Stimulated activated CD4-positive, alpha-beta T cell treated with anti-CD3 and anti-CD28 coated beads, Interleukin-15, amount 100 ng/mL, for 24 hours (primary cell): ENCODE results near the gene STK39.

ENCODE experiments used
- DNase-seq: peaks from one replicate; pipeline ENCODE4 v3.0.0-alpha.2; 2020

Gene STK39

DNA sequence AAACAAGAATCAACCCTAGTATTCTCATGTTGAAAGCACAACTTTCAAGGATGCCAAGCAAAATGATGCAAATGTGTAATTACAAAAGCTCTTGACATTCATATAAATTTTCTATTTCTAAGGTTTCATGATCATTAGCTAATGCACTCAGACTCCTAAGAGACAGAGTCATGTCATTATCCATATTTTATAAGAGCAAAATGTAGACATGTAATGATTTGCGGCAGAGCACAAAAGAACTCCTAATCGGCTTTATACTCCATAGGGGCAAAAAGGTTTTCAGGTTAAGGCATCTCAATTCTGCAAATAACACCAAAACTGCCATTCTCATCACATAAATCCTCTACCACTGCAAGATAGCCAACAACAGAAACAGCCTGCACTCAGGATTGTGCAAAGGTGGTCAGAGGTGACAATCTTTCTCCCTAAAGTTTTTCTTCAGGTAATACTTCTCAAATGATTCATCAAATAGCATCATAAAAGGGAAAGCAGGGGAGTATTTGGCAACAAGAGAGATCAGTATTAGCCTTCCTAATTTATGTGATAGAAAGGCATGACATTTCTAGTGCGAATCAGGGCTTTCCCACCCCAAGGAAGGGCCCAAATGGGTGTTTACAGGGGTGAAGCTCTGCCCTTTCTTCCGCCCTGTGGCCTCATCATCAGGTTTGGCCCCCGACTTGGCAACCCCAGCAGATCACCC, 64.7 kb downstream of the STK39 start:
- no peak for DNase-seq

DNA sequence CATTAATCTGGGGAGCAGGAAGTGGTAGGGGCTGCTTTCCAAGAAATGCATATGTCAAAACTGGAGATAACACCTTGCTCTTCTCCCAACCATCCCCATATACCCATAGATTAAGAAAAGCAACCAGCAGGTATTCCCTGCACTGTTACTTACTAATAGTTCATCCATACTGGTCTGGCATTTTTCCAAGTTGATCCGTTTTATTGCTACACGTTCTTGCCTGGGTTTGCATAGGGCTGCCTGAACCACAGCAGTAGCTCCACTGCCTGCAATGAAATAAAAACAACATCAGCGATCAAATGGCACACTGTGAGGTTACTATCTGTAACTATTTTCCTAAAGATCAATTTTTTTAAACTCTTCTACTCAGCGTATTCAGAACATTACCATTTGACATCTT, 65.6 kb downstream of the STK39 start:
- no peak for DNase-seq

DNA sequence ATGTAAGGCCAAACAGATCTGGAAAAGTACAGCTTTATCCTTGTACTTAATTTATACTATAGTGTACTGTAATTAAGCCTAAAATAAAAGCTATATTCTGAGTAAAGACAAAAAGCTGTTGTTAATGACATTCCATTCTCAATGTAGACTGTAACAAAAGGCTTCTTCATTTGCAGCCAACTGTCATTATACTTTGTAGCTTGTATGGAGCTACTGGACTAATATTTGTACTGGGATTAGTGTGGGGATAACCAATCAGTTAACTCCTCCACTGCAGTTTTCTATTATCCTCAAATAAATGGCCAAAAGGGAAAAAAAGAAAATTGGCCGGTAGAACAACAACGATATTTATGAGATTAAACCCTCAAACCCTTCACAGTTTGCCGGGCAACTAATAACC, 66.5 kb downstream of the STK39 start:
- no peak for DNase-seq

DNA sequence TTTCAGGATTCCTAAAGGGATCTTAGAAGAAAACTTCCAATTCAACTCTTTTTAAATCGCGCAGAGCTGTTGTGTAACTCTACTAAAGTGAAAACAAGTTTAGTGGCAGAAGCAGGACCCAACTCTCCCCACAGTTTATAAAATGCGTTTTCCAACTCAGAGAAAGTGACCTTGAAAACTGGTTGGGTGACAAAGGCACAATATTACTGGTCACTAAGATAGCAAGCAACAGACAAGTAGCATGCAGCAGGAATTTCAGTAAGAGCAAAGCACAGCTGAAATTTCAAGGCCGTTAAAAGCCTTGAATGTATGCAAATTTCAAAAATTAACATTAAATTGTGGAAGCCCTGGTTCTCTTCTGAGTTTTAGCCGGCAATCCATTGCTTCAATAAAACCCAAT, 66.9 kb downstream of the STK39 start:
- no peak for DNase-seq

DNA sequence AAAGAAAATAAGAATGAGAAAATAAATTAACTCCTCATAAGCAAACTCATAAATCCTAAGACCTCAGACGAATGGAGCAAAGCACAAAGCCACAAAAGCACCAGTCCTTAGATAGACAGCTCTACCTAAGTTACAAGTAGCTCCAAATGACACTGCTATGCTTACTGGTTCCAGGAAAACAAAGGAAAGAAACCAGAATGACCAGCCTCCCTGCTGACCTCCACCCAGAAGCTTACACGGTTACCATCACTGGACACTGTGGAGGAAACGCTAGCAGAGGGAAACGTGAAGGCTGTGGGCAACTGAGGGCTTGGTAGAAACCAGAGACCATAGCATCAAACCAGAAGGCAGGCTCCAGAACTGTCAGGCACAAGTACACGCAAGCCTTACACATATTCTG, 67.8 kb downstream of the STK39 start:
- DNase-seq, result no peak

DNA sequence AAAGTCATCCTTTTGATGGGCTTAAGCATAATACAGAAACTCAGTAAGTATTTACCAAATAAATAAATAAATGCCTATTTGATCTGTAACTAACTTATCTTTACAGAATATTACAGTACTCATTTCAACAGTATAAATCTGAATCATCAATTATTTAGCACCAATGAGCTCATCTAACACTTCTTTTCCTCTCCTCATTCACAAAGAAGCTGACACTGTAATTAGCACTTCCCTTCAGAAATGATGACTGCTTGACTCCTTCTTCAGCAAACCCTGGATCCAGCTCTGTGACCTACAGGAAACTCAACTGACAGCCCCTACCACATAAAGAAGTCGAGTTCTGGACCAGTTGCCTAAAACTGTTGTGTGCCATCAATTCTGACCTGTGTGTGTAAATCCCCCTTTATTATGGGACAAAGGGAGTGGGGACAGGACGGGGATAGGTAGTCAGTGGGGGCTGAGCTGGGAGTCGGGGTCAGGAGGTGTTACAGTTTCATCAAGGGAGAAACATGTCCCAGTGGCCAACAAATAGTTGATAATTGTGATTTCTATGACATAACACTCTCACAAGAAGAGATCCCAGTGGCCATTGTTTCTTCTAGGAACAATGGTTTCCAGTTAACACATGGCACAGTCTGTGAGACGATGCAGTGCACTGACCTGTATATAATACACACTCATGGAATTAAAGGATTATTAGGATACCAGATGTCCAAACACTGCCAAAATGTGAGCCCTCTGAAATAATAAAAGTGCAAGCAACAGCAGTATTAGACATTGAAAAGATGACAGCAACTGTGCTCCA, 68.7 kb downstream of the STK39 start:
- DNase-seq, result no peak

DNA sequence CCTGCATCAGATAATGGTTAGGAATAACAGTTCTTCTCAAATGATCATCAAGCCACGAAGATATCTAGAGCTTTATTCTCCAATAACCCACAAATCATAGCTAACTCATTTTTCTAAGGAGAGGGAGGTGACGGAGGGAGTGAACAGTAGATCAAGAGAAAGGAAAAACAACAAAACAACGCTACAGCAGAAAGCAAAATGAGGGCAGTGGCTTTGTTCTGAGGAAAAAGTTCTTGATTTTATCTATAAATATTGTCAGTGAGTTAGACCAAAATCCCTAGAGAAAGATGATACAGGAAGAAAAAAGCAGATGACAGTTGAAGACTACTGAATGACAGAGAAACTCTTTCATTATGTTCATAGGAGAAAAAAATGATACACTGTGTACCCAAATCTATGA, 71.0 kb downstream of the STK39 start:
- no peak for DNase-seq

DNA sequence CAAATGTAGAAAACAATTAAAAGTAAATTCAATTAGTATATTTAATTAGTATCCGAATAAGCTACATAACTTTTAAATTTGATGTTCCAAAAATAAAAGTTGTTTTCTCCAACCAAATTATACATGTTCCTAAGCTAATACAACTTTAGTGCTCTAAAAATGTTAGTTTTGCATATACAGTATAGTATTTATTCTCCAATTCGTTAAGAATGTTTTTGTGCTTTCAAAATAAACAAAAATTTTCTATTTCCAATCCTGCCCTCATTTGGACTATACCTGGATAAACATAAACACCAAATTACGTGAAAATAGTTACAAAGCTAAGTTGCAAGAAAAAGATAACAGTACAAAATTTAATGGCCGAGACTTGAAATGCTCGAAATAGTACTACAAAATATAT, 71.9 kb downstream of the STK39 start:
- DNase-seq, result no peak

DNA sequence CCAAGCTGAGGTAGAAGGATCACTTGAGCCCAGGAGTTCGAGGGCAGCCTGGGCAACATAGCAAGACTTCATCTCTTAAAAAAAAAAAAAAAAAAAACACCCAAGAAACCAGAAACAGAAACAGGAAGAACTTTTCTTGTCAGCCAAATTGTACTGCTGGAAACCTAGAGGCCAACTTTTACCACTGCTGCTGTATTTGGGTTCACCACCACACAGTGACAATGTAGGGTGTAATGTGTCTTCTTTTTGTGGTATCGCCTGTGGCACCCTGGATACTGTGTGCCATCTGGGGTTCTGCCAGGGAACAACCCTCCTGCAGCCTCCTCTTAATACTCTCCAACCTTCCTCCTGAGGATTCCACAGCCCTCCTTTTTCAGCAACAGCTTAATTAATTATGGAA, 72.6 kb downstream of the STK39 start:
- no peak for DNase-seq

DNA sequence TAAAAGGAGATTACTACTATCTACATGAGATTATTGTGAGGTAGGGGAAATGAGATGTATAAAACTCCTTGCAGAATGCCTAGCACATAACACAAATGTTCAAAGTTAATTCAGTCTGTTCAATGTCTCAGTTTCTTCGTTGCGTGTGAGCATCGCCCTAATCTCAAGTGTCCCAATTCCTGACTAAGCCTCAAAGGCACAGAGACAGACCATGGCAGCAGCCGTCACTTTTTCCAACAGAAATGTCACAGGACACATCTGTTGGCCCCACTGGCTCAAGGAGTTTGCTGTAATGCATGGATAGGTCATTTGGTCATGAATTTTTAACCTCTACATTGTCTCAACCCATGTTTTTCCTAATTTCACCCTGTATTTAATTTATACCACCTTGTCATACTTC, 75.3 kb downstream of the STK39 start:
- DNase-seq, result no peak

DNA sequence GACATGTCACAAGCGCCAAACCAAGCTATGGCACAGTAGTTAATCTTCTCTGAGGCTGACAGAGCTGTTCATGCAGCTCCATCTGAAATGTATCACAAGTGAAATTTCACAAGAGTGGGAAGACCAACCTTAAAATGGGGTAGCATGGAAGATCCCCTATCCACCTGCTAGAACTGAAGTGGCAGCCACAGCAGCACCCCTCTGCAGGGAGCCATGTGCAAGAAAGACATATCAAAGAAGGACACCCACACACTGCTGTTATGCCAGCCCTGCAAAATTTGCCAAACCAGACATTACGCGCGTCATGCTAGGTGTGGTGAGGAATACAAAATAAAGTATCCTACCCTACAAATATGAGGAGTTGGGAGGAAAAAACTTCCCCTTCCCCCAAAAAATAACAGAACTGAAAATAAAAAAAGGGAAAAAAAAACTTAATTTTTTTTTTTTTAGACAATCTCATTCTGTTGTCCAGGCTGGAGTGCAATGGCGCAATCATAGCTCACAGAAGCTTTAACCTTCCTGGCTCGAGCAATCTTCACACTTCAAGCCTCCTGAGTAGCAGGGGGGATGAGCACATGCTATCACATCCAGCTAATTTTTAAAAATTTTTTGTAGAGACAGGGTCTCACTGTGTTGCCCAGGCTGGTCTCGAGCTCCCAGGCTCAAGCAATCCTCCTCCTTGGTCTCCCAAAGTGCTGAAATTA, 76.2 kb downstream of the STK39 start:
- no peak for DNase-seq

DNA sequence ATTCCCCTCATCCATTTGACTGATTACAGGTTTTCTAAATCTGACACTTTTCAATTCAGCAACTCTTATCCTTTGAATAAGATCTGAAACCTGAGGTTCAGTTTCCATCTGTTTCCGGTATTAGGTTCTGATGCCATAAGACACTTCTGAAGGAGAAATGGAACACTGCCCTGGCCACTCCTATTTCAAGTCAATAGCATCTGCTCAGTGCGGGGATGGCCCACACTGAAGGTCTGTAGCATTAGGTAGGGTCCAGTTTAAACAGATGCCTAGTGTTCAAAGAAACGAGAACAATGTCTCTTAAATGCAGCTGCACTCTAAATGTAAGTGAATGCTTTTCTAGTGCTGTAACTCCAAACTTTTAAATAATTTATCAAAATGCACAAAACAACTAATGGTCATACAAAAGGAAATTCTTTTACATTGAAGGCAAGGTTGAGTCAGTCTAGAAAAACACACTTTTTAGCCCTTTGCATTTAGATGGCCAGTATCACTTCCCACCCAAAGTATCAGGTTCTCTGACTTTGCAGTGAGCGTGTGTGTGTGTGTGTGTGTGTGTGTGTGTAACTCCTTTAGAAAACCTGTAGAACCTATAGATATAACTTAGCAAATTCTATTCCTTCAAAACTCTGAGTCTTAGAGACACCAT, 78.2 kb downstream of the STK39 start:
- DNase-seq, result no peak

DNA sequence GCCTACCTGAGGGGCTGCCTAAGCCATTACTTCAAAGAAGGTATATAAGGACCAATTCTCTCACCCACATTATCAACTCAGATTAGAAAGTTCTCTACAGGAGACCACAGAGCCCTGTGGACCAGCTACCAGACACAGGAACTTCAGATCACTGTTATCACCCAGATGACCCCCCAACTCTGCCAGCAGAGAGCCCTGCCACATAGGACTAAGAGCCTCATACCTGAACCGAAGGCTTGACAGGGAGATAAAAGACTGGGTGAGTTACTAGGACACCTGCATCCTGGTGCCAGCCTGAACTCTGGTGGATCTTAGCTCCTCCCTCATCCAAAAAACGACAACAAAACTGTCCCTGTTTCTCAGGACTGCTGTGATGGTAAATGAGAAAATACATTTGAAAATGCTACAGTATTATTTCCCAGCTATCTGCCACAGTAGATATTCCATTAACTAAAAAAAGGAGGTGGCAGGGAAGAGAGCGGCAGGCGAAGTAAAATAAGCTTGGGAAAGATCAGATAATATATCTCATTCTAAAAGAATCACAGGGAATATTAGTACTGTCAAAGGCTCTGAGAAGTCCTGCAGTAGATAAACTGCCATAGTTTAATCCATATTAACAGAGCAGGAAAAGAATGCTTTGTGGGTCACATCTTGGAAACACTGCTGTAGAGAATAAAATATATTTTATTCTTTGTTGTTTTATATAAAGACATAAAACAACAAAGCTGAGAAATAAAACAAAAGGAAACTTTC, 79.7 kb downstream of the STK39 start:
- DNase-seq, result no peak

DNA sequence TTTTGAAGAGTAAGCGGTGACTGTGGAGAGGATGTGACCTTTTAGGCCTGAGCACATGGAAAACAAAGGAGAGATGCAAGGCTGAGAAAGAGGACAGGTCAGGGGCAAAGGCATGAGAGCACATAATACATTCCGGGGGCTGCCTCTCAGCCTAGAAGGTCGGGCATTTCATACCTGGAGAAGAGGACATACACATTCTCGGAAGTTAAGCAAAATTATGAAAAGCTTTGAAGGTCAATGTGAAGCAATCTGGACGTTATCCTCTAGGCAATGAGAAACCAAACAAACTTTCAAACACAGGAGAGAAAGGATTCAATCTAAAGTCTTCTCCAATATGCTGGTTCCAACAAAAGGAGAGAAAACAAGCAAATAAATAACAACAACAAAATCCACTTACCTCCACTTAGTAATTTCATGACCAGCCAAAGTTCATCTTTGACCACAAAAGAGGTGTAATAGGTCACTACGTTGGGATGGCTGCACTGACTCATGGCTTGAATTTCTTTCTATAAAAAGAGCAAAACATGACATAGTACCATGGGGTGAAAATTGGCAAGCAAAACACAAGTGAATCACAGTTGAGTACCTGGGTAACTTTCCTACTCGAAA, 80.4 kb downstream of the STK39 start:
- peak; percentile 27 for DNase-seq

DNA sequence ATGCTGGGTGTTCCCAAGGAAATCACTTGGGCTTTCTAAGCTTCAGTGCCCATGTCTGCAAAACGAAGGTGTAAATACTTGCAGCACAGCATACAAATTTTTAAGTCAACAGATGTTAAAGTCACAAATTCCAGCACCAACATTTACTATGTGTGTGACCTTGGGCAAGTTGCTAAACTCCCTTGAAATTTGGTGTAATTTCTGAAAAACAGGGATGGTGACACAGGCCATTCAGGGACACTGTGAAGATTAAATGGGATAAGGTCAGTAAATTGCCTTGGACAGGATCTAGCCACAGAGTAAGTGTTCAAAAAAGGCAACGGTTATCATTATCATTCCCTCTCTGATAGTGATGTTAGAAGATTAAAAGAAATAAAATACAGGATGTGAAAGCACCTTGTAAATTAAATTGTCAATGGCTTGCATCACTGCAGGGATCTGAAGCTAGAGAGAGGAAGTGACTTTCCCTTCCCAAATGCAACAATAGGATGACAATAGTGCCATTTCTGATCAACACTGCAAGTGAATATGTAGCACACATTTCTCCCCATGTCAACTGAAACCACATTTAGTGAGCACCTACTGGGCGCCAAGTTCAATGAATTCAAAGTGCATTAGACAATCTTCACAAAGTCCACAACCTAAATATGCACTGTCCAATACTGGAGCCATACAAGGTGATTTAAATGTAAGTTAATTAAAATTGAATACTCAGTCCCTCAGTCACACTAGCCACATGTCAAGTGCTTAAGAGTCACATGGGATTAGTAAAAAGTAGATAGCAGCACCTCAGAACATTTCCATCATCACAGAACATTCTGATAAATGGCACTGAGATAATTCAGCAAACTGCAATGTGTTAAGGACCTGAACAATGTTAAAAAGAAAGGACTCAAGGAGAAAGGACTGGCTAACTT, 81.2 kb downstream of the STK39 start:
- DNase-seq, result no peak

DNA sequence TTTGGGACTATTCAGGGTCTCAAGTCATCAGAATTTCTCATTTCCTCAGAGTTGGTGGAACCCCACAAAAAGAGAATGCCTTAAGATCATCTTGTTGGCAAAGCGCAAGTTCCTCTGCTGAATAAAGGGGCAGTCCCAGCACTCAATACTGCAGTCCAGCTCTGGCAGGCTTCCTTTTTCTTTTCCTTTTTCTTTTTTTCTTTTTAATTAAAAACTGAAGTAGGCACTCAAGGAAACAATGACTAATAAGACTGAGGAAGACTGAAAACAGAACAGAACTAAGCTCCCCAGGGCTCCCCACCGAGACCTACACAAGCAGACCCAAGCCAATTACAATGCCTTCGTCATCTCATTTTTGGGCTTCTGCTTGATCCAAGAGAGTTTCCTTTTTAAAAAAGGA, 82.0 kb downstream of the STK39 start:
- peak; percentile 40 for DNase-seq

DNA sequence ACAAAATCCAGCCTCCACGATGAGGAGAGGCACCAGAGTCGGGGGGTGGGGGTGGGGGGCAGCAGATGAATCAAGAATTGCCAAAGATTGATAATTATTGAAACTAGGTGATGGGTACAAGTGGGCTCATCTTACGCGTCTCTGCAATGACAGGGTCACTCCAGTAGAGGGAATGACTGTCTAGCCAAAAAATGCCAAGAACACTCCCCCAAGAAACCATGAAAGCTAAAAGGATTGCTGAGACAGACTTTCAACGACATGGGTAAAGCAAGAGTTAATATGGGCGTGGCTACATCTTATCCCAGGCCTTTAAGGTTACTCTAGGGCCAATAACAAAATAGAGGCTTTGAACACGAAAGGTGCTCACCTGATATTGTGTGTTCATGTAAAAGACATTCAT, 86.5 kb downstream of the STK39 start:
- no peak for DNase-seq

DNA sequence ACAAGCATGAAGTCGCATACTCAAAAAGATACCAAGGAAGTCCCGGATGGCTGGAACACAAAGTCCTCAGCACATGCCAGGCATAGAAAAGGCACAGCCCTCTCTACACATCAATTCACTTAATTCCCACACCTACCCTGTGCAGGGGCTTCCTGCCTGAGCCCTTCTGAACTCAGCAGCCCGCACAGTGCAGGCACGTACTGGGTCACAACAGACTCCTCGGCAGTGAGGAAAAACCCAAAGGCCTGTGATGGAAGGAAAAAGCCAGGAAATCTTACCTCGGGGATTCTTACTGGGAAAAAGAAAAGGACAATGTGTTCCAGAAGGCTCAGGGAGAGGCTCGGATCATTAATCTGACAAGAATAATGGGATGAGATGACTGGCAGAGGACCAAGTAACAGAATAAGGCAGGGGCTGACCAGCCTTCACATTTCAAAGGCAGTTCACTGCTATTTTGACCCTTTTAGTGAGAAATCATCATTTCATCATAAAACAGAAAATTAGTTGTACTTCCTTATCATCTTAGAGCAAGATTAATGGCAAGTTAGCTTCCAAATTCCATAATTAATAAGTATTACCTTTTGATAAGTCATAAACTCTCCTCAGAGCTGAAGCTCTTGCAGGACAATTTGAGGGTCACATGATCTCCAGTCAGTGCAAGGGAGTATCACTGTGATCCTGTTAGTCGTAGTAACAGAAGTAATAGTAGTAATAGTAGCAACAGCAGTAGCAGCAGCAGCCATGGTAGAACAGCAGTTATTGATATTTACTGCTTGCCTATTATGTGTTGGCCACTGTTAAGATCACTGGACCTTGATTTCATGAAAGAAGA, 87.4 kb downstream of the STK39 start:
- DNase-seq, result no peak

DNA sequence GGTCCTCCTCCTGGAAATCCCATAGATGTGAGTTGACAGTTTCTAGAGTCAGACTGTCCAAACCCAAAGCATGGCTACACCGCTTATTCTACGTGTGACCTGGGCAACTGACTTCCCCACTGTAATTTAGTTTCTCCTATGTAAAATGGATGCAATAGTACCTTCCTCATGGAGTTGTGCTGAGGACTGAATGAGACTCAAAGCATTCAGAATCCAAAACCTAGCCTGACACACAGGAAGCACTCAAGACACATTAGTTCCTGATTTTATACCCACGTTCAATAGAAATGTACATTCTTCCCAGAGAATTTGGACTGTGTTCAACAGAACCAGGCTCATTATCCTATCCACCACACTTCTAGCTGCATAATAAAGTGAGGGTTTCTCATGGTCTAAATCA, 88.8 kb downstream of the STK39 start:
- DNase-seq, result no peak

DNA sequence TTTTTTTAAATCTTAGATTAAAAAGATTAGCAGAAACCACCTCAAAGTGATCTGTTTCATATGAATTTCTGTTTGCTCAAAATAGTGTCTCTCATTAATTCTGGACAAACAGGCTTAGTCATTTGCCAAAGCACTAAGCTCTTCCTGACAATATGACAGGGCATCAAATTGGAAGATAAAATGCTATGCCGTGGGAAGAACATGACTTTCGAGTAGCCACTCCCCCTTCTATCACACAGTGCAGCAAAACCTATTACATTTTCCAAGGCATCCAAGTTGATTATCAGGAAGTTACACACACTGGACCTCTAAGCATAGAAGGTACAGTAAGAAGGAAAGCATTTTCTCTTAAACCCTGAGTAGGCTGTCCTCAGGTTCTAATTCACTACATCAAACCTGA, 89.5 kb downstream of the STK39 start:
- no peak for DNase-seq
